NB4 (cell line): ENCODE data around the gene PROSER2.

Source experiments
- DNase-seq: peaks from one replicate; pipeline ENCODE4 v3.0.0; 2010; ENCODE audit warnings: low read depth
- H3K4me3 ChIP-seq: one replicate; pipeline ENCODE4 v1.5.1; 2011; ENCODE audit warnings: mild to moderate bottlenecking, low read depth, low read length, moderate library complexity
- MYC ChIP-seq: IDR thresholded peaks from 2 replicates; pipeline ENCODE4 v1.6.1; 2011; ENCODE audit warnings: low read depth, low read length
- POLR2A ChIP-seq: IDR thresholded peaks from 2 replicates; pipeline ENCODE4 v1.6.1; 2011; ENCODE audit warnings: mild to moderate bottlenecking; ENCODE audit not compliant: insufficient read length; ENCODE audit errors: extremely low read depth
- TF ChIP-seq, protein P1 (sequence below): IDR thresholded peaks from one replicate; pipeline ENCODE4 v1.5.1; 2012; ENCODE audit warnings: low read depth, low read length
- TF ChIP-seq, protein P2 (sequence below): IDR thresholded peaks from 2 replicates; pipeline ENCODE4 v1.6.1; 2011; ENCODE audit warnings: low read depth, low read length

PROSER2 gene

DNA sequence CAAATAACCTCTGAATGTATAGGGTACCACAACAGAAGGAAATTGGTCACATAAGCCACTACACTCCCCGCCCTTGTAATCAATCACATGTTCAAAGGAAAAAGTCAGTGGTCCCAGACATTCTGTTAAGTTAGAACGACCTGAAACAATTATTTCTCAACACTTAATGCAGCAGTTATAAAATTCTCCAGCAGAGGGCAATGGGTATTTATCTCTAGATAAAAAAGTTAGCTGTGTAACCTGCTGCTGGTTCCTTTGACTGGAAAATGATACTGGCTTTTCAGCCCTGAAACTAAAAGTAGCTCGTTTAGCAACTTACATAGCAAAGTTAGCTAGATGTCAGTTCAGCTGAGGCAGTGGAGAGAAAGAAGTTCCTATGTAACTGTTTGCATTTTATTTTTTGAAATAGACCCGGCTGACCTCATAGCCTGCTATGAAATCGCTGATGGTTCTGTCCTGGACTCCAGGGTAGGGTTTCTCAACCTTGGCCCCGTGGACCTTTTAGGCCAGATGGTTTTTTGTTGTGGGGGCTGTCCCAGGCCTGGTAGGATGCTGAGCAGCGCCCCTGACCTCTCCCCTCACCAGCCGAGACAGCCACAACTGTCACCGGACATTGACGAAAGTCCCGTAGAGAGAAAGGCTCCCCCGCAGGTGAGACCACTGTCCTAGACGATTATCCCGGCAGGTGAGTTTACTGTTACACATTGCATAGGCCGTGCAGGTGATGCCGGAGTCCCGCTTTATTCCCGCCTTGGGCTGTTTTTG, 40.2 kb upstream of the PROSER2 start:
- no peak overlapping the region for H3K4me3 ChIP-seq
- peak; percentile 63 for DNase-seq
- TF ChIP-seq, protein P1, sequence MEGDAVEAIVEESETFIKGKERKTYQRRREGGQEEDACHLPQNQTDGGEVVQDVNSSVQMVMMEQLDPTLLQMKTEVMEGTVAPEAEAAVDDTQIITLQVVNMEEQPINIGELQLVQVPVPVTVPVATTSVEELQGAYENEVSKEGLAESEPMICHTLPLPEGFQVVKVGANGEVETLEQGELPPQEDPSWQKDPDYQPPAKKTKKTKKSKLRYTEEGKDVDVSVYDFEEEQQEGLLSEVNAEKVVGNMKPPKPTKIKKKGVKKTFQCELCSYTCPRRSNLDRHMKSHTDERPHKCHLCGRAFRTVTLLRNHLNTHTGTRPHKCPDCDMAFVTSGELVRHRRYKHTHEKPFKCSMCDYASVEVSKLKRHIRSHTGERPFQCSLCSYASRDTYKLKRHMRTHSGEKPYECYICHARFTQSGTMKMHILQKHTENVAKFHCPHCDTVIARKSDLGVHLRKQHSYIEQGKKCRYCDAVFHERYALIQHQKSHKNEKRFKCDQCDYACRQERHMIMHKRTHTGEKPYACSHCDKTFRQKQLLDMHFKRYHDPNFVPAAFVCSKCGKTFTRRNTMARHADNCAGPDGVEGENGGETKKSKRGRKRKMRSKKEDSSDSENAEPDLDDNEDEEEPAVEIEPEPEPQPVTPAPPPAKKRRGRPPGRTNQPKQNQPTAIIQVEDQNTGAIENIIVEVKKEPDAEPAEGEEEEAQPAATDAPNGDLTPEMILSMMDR, result peak; percentile 31
- TF ChIP-seq MYC, result no peak
- TF ChIP-seq, protein P2, sequence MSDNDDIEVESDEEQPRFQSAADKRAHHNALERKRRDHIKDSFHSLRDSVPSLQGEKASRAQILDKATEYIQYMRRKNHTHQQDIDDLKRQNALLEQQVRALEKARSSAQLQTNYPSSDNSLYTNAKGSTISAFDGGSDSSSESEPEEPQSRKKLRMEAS, result no peak

DNA sequence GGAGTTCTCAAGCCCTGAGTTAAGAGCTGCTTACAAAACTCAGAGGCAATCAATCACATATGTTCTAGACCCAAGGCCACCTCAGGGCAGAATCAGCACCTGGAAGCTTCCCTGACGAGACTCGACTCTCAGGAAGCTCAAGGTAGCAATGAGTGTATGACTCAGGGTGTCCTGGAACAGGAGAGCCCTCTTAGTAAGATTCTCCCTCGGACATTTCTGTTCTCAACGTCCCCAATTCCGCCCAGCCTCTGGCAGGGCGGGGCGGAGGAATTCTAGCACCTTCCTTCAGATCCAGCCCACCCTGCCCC, 39.6 kb upstream of the PROSER2 start:
- TF ChIP-seq, protein P1, result no peak
- TF ChIP-seq, protein P2, result no peak
- TF ChIP-seq MYC, result no peak
- no peak for TF ChIP-seq POLR2A
- no peak overlapping the region for H3K4me3 ChIP-seq
- no peak for DNase-seq

DNA sequence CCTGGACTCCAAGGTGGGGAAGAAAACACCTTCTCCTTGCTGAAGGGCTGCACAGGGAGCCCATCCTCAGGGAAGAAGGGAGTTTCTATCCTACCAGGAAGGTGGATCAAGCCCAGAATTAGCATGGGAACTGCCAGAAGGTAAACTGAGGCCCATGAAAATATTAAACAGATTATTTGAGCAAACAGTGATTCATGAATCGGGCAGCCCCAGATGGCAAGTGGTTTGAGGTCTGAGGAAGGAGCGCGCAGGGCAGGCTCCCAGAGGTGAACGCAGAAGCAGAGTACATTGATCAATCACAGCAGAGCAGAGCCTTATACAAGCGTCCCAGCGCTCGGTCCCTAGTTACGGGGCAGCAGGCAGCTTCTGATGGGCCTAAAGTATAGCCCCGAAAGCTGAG, 35.8 kb upstream of the PROSER2 start:
- no peak for DNase-seq
- TF ChIP-seq, protein P1, result no peak
- TF ChIP-seq MYC (no peak), POLR2A (no peak)
- TF ChIP-seq, protein P2, result no peak

DNA sequence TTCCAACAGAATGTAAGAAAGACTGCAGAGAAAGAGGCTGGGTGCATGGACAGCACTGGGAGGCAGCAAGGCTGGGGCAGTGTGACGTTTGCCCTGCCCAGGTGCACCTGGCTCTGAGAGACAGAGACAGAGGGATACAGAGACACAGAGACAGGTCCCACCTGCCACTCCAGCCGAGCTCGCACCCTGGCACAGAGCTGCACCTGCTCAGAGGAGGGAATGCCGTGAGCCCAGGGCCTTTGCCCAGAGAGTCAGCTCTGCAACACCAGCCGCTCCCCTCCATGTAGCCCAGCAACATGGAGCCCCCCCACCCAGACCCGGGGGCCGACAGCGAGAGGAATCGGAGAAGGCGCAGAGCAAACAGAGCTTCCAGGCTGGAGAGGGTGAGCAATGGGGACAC, 35.3 kb upstream of the PROSER2 start:
- no peak for DNase-seq

More for the DNA sequence above, 35.8 kb upstream of the PROSER2 start:
- H3K4me3 ChIP-seq, result no peak overlapping the region

DNA sequence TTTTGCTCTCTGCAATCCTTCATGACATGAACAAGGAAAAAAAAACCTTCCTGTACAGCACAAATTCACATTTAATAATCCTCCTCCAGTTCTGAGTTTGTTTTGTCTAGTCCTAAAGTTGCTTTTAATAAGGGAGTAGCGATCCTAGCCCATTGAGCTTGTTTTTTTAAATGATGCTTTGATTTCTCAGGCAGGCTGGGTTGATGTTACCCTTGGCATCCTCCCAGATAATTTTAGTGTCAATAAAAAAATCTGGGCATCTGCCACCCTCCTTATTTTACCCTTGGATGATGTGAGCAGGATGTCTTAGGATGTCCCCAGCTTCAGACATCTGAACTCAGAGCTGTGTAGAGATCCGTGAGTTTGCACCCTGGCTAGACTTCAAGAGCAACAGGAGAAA, 33.9 kb upstream of the PROSER2 start:
- TF ChIP-seq MYC (no peak), POLR2A (no peak)
- TF ChIP-seq, protein P2, result no peak
- TF ChIP-seq, protein P1, result no peak
- no peak for DNase-seq
- no peak overlapping the region for H3K4me3 ChIP-seq

More for the DNA sequence above, 35.3 kb upstream of the PROSER2 start:
- H3K4me3 ChIP-seq, result no peak overlapping the region
- TF ChIP-seq, protein P1, result no peak
- TF ChIP-seq MYC (no peak), POLR2A (no peak)
- TF ChIP-seq, protein P2, result no peak

DNA sequence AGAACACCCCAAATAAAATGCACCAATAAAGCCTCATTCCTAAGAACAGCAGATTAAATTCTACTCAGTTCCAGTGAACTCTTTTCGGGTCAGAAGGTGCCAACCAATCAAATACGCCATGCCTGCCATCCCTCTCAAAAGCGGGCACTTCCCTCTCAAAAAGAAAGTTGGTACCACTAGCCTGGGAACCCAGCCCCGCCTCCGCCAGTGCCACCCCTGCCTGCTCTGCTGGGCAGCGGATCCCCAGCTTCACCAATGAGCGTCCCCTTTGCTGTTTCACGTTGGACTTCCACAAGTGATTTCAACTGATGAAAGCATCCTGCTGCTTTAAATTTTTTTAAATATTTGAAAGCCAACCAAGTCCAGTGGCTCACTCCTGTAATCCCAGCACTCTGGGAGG, 33.2 kb upstream of the PROSER2 start:
- DNase-seq, result no peak
- no peak for TF ChIP-seq MYC
- TF ChIP-seq, protein P1, result no peak

More for the DNA sequence above, 33.2 kb upstream of the PROSER2 start:
- H3K4me3 ChIP-seq, result no peak overlapping the region
